Retinal pigment epithelial cell (primary cell): ENCODE data around the gene ANKRD62.
A peak's percentile ranks its signal among the peaks of the same experiment; 100 is the strongest.

Experiments used
- DNase-seq: peaks from one replicate; pipeline ENCODE4 v3.0.0-alpha.2; 2010; ENCODE audit warnings: low read depth
- H3K4me3 ChIP-seq: 2 replicates; pipeline ENCODE4 v1.5.1; 2011; ENCODE audit warnings: mild to moderate bottlenecking, low read length, control low read depth, moderate library complexity
- TF ChIP-seq, protein P1 (sequence below): conservative IDR thresholded peaks from 2 replicates; pipeline ENCODE4 v1.5.1; 2011; ENCODE audit warnings: low read depth, low read length, control low read depth, inconsistent platforms

Gene ANKRD62

DNA sequence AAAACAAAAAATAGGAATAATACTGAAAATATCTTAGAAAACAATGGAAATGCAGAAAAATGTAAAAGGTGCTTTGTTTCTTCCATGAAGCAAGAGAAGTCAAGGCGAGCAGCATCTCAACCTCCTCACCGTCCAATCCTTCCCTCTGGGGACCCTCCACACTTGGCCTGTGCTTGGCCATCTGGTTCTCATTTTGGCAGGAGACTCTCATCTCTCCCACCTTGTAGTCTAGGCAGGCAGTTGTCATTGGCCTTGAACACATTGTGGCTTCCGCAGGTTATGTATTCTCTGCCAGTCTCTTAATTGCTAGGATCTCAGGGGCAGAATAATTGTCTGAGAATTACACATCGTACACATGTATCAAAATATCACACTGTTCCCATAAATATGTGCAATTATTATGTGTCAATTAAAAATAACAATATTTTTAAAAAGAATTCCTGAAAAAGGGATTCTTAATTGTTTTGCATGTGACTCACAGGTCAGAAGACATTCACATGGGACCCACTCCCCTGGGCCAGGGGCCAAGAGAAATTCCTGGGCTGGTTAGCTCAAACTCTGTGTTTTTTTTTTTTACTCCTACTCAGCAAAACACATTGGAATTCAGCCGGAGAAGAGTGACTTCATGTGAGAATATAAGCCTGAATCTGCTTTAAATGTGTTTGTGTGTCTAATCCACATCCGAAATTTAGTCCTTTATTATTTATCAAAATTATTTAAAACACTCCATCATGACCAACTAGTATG is 14.0 kb upstream of the ANKRD62 start:
- DNase-seq: peak; percentile 93

DNA sequence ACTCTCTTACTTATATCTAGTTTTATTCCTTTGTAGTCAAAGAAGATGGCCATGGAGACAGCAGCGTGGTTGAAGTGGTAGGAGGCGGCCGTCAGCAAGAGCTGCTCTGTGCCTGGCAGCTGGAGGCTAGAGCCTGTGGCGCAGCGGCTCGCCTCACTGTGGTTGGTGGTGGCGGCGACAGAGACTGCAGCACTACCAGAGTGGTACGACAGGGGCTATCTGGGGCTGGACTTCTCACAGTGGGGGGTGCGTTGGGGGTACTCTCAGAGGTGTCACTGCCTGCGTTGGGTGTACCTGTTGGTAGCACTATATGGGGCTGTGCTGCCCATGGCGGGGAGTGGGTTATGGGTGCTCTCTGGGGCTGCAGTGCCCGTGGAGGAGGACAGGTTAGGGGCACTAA is 8.5 kb upstream of the ANKRD62 start:
- no peak overlapping the region for H3K4me3 ChIP-seq
- no peak for DNase-seq
- TF ChIP-seq, protein P1, sequence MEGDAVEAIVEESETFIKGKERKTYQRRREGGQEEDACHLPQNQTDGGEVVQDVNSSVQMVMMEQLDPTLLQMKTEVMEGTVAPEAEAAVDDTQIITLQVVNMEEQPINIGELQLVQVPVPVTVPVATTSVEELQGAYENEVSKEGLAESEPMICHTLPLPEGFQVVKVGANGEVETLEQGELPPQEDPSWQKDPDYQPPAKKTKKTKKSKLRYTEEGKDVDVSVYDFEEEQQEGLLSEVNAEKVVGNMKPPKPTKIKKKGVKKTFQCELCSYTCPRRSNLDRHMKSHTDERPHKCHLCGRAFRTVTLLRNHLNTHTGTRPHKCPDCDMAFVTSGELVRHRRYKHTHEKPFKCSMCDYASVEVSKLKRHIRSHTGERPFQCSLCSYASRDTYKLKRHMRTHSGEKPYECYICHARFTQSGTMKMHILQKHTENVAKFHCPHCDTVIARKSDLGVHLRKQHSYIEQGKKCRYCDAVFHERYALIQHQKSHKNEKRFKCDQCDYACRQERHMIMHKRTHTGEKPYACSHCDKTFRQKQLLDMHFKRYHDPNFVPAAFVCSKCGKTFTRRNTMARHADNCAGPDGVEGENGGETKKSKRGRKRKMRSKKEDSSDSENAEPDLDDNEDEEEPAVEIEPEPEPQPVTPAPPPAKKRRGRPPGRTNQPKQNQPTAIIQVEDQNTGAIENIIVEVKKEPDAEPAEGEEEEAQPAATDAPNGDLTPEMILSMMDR: no peak

More for the DNA sequence above, 14.0 kb upstream of the ANKRD62 start:
- TF ChIP-seq, protein P1: no peak
- H3K4me3 ChIP-seq: no peak overlapping the region

DNA sequence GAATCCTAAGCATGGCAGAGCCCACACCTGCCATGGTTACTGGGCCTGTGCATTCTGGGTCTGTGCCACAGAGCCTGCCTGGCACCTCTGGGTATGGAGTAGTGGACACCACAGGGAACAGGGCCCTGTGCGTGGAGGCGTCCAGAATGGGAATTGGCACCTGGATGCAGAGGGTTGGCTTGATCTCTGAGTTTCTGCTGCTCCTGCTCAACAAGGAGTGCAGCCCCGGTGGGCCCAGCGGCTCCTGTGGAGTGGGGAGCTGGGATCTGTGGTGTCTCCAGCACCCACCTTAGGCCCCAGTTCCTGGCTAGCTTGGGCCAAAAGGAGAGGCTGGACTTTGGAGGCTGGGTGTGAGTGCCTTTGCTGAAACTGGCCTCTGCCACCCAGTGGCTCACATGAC is 7.9 kb upstream of the ANKRD62 start:
- TF ChIP-seq, protein P1: no peak
- no peak overlapping the region for H3K4me3 ChIP-seq
- no peak for DNase-seq

DNA sequence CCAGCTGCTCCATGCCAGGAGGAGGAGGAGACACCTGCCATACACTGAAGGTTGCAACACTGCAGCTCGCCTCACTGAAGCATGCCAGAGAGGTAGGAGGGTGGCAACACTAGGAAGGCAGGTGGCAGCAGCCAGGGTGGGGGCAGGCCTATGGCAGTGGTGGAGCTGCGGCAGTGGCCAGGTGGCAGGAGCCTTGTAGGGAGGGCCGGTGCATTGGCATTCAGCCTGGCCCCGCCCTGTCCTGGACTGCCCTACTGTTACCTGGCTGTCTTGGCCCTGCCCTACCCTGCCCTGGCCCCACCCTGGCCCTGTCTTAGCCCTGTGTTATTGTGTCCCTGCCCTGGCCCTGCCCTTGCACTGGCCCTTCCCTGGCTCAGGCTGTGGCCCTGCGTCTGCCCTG is 7.4 kb upstream of the ANKRD62 start:
- no peak for DNase-seq
- TF ChIP-seq, protein P1: no peak
- H3K4me3 ChIP-seq: no peak overlapping the region

DNA sequence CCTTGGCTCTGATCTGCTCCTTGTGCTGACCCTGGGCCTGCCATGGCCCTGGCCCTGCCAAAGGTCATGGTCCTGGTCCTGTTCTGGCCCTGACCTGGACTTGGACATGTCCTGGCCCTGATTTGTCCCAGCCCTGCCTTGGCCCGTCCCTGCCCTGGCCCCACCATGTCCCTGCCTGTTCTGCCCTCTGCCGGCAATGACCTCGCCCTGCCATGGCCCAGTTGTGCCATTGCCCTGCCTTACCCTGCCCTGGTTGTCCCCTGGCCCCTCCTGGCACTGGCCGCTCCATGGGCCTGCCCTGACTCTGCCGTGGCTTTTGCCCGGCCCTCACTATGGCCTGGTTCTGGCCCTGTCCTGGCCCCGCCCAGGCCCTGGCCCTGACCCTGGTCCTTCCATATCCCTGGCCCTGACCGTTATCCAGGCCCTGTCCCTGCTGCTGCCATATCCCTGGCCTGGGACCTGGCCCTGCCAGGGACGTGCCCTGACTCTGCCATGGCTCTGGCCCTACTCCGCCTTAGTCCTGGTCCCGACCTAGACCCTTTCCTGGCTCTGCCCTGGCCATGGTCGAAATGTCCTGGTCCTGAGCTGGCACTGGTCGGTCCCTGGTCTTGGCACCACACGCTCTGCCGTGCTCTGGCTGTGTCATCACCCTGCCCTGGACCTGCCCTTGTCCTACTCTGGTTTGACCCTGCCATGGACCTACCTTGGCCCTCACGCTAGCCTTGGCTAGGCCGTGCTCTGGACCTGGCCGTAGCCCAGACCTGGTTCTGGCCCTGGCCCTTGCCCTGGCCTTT is 6.8 kb upstream of the ANKRD62 start:
- H3K4me3 ChIP-seq: no peak overlapping the region
- DNase-seq: no peak
- TF ChIP-seq, protein P1: no peak

DNA sequence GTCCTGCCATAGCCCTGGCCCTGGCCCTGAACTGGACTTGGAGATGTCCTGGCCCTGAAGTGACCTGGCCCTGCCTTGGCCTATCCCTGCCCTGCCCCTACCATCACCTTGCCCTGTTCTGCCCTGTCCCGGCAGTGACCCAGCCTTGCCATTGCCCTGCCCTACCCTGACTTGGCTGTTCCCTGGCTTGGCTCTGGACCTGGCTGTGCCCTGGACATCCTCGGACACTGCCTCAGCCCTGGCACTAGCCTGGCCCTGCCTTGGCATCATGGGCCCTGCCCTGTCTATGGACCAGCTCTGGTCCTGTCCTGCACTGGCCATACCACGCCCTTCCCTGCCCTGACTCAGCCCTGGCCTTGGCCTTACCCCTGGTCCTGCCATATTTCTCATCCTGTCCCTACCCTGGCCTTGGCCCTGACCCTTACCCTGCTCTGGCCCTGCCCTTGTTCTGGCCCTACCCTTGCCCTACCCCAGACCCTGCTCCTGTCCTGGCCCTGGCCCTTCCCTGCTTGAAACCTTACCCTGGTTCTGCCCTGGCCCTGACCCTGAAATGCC is 6.1 kb upstream of the ANKRD62 start:
- H3K4me3 ChIP-seq: no peak overlapping the region
- no peak for DNase-seq
- TF ChIP-seq, protein P1: no peak
